ENCODE results near the gene GXYLT2.

GRCh38 chr3:72916250-72916649 is 28.4 kb downstream of the GXYLT2 start:
- TF ChIP-seq CTCF (IDR thresholded peaks at IDR 0.05) (no peak), POLR2A (IDR thresholded peaks at IDR 0.05) (no peak)
